HepG2 (cell line): ENCODE measurements around the gene CCL17. TPM values are rescaled to one million over a fixed set of nuclear protein-coding genes. Genes with fewer than 3 reads are reported as not detected.

Experiments
- HMGXB4 ChIP-seq, 2 experiments: sonication (generic) in 1 of 2; formaldehyde crosslinking in 1 of 2; IDR thresholded peaks; 2 replicates each; pipeline versions ENCODE4 v1.4.0 to v1.6.1; 2018 to 2020; ENCODE audit warnings: missing genetic modification reagents in 2 of 2, borderline replicate concordance in 1 of 2, low read depth in 1 of 2, mild to moderate bottlenecking in 1 of 2, missing biosample characterization in 1 of 2
- KLF16 ChIP-seq, 2 experiments: sonication (generic) in 1 of 2; formaldehyde crosslinking in 1 of 2; IDR thresholded peaks; 2 replicates each; pipeline versions ENCODE4 v1.6.1 to v1.8.0; 2016 to 2023; ENCODE audit warnings: missing genetic modification reagents in 2 of 2, missing compliant biosample characterization in 1 of 2
- NFIB ChIP-seq: sonication (generic); formaldehyde crosslinking; IDR thresholded peaks from 2 replicates; pipeline ENCODE4 v1.9.0; 2021; ENCODE audit warnings: missing genetic modification reagents, mild to moderate bottlenecking, borderline replicate concordance
- NFYC ChIP-seq: IDR thresholded peaks from 2 replicates; pipeline ENCODE4 v1.6.1; 2016; ENCODE audit warnings: missing genetic modification reagents, missing compliant biosample characterization
- NONO ChIP-seq, 2 experiments: fragments of 450-650 bp in 1 of 2; sonication (generic) in 1 of 2; formaldehyde crosslinking in 1 of 2; IDR thresholded peaks in 1 of 2; conservative IDR thresholded peaks in 1 of 2; 2 replicates each; pipeline versions ENCODE4 v1.6.1 to v1.8.0; 2017 to 2022; ENCODE audit warnings: mild to moderate bottlenecking in 1 of 2, missing genetic modification reagents in 1 of 2, moderate library complexity in 1 of 2
- PLRG1 ChIP-seq: fragments of 450-650 bp; conservative IDR thresholded peaks from 2 replicates; pipeline ENCODE4 v1.6.1; 2016
- RFXAP ChIP-seq: sonication (generic); formaldehyde crosslinking; IDR thresholded peaks from 2 replicates; pipeline ENCODE4 v1.4.0; 2020; ENCODE audit warnings: missing genetic modification reagents, borderline replicate concordance
- STAG1 ChIP-seq: sonication (generic); formaldehyde crosslinking; IDR thresholded peaks from 2 replicates; pipeline ENCODE4 v1.4.0; 2020; ENCODE audit warnings: missing genetic modification reagents
- TARDBP ChIP-seq: sonication (generic); formaldehyde crosslinking; IDR thresholded peaks from 2 replicates; pipeline ENCODE4 v1.8.0; 2022; ENCODE audit warnings: mild to moderate bottlenecking, missing genetic modification reagents
- TGIF2 ChIP-seq: IDR thresholded peaks from 2 replicates; pipeline ENCODE4 v1.6.1; 2016; ENCODE audit warnings: control low read depth, missing compliant biosample characterization
- THYN1 ChIP-seq: sonication (generic); formaldehyde crosslinking; IDR thresholded peaks from 2 replicates; pipeline ENCODE4 v1.8.1; 2023; ENCODE audit warnings: low read depth, mild to moderate bottlenecking, moderate library complexity, missing genetic modification reagents, borderline replicate concordance
- ZFP36L2 ChIP-seq: sonication (generic); formaldehyde crosslinking; IDR thresholded peaks from 2 replicates; pipeline ENCODE4 v1.4.0; 2020; ENCODE audit warnings: missing genetic modification reagents
- ZGPAT ChIP-seq: IDR thresholded peaks from 2 replicates; pipeline ENCODE4 v1.6.1; 2016; ENCODE audit warnings: mild to moderate bottlenecking
- ZNF136 ChIP-seq: sonication (generic); formaldehyde crosslinking; IDR thresholded peaks from 2 replicates; pipeline ENCODE4 v1.8.1; 2022; ENCODE audit warnings: low read depth, mild to moderate bottlenecking, moderate library complexity, missing genetic modification reagents
- ZNF460 ChIP-seq: sonication (generic); formaldehyde crosslinking; IDR thresholded peaks from 2 replicates; pipeline ENCODE4 v1.5.1; 2020; ENCODE audit warnings: missing genetic modification reagents, mild to moderate bottlenecking, borderline replicate concordance
- ZNF713 ChIP-seq: sonication (generic); formaldehyde crosslinking; IDR thresholded peaks from 2 replicates; pipeline ENCODE4 v1.4.0; 2020; ENCODE audit warnings: mild to moderate bottlenecking, missing genetic modification reagents
- ZNF724P ChIP-seq: sonication (generic); formaldehyde crosslinking; IDR thresholded peaks from 2 replicates; pipeline ENCODE4 v1.8.0; 2022; ENCODE audit warnings: missing genetic modification reagents, borderline replicate concordance
- polyA plus RNA-seq, 8 experiments: library from polyadenylated mRNA; depleted of rRNA in 3 of 8; stranded (reverse) in 7 of 8; unstranded in 1 of 8; fragments of >200 nt; fragmentation: Illumina TruSeq in 4 of 8; extraction: Trizol in 4 of 8; gene quantifications; 2 replicates each; pipeline versions ENCODE4 v1.2.1 to v1.2.3, GENCODE V29; 2011 to 2016; ENCODE audit warnings: low read depth in 4 of 8, missing spikeins in 1 of 8, mixed read lengths in 1 of 8; ENCODE audit not compliant: insufficient read depth in 1 of 8
- total RNA-seq, 5 experiments: library from RNA; depleted of rRNA; stranded (reverse); fragments of >200 nt; fragmentation: Illumina TruSeq; extraction: Trizol; gene quantifications; 2 replicates each; pipeline ENCODE4 v1.2.3, GENCODE V29; 2016; ENCODE audit warnings: low read depth in 1 of 5
- TF ChIP-seq, protein P1 (sequence below): sonication (generic); formaldehyde crosslinking; IDR thresholded peaks from 2 replicates; pipeline ENCODE4 v1.9.0; 2021; ENCODE audit warnings: missing genetic modification reagents, borderline replicate concordance
- TF ChIP-seq, protein P2 (sequence below): sonication (generic); formaldehyde crosslinking; IDR thresholded peaks from 2 replicates; pipeline ENCODE4 v1.5.0; 2020; ENCODE audit warnings: missing genetic modification reagents, mild to moderate bottlenecking, borderline replicate concordance
- TF ChIP-seq, protein P3 (sequence below): sonication (generic); formaldehyde crosslinking; IDR thresholded peaks from 2 replicates; pipeline ENCODE4 v1.8.1; 2023; ENCODE audit warnings: missing genetic modification reagents, inconsistent platforms, borderline replicate concordance

CCL17 gene
- total and polyA plus RNA-seq, 2 of the 13 experiments (the other 11 are each of a cell fraction or from before 2014, with no cell fraction given) = not detected

DNA sequence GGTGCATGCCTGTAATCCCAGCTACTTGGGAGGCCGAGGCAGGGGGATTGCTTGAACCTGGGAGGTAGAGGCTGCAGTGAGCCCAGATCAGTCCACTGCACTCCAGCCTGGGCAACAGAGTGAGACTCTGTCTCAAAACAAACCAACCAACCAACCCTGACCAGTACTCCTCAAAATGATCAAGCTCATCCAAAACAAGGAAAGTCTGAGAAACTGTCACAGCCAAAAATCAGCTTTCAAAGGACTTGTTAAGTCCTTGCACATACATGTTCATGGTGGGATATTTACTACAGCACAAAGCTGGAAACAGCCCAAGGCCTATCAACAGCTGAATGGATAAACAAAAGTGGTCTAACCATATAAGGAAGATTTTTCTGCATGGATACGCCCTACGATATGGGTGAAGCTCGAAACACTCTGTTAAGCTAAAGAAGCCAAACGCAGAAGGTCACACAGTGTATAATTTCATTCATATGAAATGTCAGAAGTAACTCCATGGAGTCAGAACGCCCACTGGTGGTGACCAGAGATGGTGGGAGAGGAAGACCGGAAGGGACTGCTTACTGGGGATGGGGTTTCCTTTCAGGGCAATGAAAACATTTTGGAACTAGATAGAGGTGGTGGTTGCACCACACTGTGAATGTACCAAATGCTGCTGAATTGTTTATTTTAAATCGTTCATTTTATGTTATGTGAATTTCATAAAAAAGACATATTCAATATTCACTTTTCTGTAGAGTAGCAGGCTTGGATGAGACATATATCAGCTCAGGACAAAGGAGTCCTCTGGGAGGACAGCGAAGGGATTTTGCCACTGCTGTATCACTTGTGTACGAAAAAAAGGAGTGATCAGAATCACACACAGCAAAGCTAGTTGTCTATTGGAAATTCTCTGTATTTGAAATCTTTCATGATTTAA lies 17.7 kb downstream of the CCL17 start (continued):
- TF ChIP-seq ZGPAT = peak; percentile 60; the same call in 1 of the 2 replicates
- TF ChIP-seq, protein P1, sequence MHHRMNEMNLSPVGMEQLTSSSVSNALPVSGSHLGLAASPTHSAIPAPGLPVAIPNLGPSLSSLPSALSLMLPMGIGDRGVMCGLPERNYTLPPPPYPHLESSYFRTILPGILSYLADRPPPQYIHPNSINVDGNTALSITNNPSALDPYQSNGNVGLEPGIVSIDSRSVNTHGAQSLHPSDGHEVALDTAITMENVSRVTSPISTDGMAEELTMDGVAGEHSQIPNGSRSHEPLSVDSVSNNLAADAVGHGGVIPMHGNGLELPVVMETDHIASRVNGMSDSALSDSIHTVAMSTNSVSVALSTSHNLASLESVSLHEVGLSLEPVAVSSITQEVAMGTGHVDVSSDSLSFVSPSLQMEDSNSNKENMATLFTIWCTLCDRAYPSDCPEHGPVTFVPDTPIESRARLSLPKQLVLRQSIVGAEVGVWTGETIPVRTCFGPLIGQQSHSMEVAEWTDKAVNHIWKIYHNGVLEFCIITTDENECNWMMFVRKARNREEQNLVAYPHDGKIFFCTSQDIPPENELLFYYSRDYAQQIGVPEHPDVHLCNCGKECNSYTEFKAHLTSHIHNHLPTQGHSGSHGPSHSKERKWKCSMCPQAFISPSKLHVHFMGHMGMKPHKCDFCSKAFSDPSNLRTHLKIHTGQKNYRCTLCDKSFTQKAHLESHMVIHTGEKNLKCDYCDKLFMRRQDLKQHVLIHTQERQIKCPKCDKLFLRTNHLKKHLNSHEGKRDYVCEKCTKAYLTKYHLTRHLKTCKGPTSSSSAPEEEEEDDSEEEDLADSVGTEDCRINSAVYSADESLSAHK = no peak
- no peak for TF ChIP-seq NFYC
- no peak for TF ChIP-seq ZNF724P (CRISPR knock-in tag)
- TF ChIP-seq, protein P2, sequence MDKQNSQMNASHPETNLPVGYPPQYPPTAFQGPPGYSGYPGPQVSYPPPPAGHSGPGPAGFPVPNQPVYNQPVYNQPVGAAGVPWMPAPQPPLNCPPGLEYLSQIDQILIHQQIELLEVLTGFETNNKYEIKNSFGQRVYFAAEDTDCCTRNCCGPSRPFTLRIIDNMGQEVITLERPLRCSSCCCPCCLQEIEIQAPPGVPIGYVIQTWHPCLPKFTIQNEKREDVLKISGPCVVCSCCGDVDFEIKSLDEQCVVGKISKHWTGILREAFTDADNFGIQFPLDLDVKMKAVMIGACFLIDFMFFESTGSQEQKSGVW (CRISPR knock-in tag) = no peak
- TF ChIP-seq PLRG1 = no peak
- no peak for TF ChIP-seq THYN1
- TF ChIP-seq HMGXB4 (CRISPR knock-in tag; IDR thresholded peaks at IDR 0.05; ENCODE audit: borderline replicate concordance in 1 of 2, low read depth in 1 of 2) = peak; percentile 73 to 89
- TF ChIP-seq TARDBP (CRISPR knock-in tag) = peak; percentile 52; the same call in 1 of the 2 replicates
- TF ChIP-seq ZNF713 (CRISPR knock-in tag) = no peak
- peak; percentile 97 for TF ChIP-seq STAG1 (CRISPR knock-in tag)
- no peak for TF ChIP-seq RFXAP
- TF ChIP-seq TGIF2 = no peak
- TF ChIP-seq KLF16 (CRISPR knock-in tag; IDR thresholded peaks at IDR 0.05) = 0 out of 4 replicates have a peak, but pooled peaks of 1 of the 2 experiments have one; percentile 37
- TF ChIP-seq ZFP36L2 (CRISPR knock-in tag) = no peak
- no peak for TF ChIP-seq NONO (IDR thresholded peaks at IDR 0.05)
- TF ChIP-seq NONO (CRISPR knock-in tag; conservative IDR thresholded peaks at IDR 0.05) = peak; percentile 50; the same call in 1 of the 2 replicates
- TF ChIP-seq, protein P3, sequence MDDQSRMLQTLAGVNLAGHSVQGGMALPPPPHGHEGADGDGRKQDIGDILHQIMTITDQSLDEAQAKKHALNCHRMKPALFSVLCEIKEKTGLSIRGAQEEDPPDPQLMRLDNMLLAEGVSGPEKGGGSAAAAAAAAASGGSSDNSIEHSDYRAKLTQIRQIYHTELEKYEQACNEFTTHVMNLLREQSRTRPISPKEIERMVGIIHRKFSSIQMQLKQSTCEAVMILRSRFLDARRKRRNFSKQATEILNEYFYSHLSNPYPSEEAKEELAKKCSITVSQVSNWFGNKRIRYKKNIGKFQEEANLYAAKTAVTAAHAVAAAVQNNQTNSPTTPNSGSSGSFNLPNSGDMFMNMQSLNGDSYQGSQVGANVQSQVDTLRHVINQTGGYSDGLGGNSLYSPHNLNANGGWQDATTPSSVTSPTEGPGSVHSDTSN (CRISPR knock-in tag) = no peak
- no peak for TF ChIP-seq ZNF460 (CRISPR knock-in tag)
- TF ChIP-seq ZNF136 (CRISPR knock-in tag) = no peak
- no peak for TF ChIP-seq NFIB
